Neuron (in vitro differentiated cells): ENCODE results near the gene CENPQ.

ENCODE experiments used
- H2AFZ ChIP-seq: one replicate; pipeline ENCODE4 v1.6.1; 2013; ENCODE audit warnings: low read depth, mild to moderate bottlenecking, inconsistent platforms, low read length, moderate library complexity
- H3K27me3 ChIP-seq: one replicate; pipeline ENCODE4 v1.6.1; 2013; ENCODE audit warnings: low read length; ENCODE audit not compliant: insufficient read depth
- H3K36me3 ChIP-seq: one replicate; pipeline ENCODE4 v1.6.1; 2013; ENCODE audit warnings: low read length; ENCODE audit not compliant: insufficient read depth
- H3K4me1 ChIP-seq: one replicate; pipeline ENCODE4 v1.6.1; 2013; ENCODE audit warnings: low read length; ENCODE audit not compliant: insufficient read depth
- H3K4me3 ChIP-seq: 2 replicates; pipeline ENCODE4 v1.5.1; 2013; ENCODE audit warnings: mild to moderate bottlenecking, low read length, moderate library complexity
- H3K9me3 ChIP-seq: one replicate; pipeline ENCODE4 v1.6.1; 2013; ENCODE audit warnings: low read length

Gene CENPQ

GRCh38 chr6:49531774-49532569 lies 68.8 kb downstream of the CENPQ start:
- Histone ChIP-seq H3K27me3 (no peaks in the 10 kb centered on the region), H3K4me3 (no peak overlapping the region), H3K36me3 (no peaks in the 10 kb centered on the region), H2AFZ (no peak overlapping the region), H3K9me3 (no peaks in the 10 kb centered on the region), H3K4me1 (no peaks in the 10 kb centered on the region)

GRCh38 chr6:49535795-49536194 lies 72.6 kb downstream of the CENPQ start:
- H3K36me3 ChIP-seq = no peaks in the 10 kb centered on the region
- H3K4me1 ChIP-seq = no peaks in the 10 kb centered on the region
- H3K9me3 ChIP-seq = no peaks in the 10 kb centered on the region
- H2AFZ ChIP-seq = no peak overlapping the region
- H3K27me3 ChIP-seq = no peaks in the 10 kb centered on the region
- H3K4me3 ChIP-seq = no peak overlapping the region

GRCh38 chr6:49539102-49539501 lies 75.9 kb downstream of the CENPQ start:
- Histone ChIP-seq H3K27me3 (no peaks in the 10 kb centered on the region), H2AFZ (no peak overlapping the region), H3K9me3 (no peaks in the 10 kb centered on the region), H3K4me3 (no peak overlapping the region), H3K36me3 (no peaks in the 10 kb centered on the region), H3K4me1 (no peaks in the 10 kb centered on the region)

- Histone ChIP-seq H3K9me3 (no peaks in the 10 kb centered on the region), H3K36me3 (no peaks in the 10 kb centered on the region)
Measured at GRCh38 chr6:49540614-49541013, 77.4 kb downstream of the CENPQ start.

GRCh38 chr6:49541210-49541724 lies 78.1 kb downstream of the CENPQ start:
- no peak overlapping the region for H2AFZ ChIP-seq

More at GRCh38 chr6:49540614-49541013, 77.4 kb downstream of the CENPQ start:
- Histone ChIP-seq H2AFZ (no peak overlapping the region), H3K4me3 (no peak overlapping the region), H3K27me3 (no peaks in the 10 kb centered on the region), H3K4me1 (no peaks in the 10 kb centered on the region)

GRCh38 chr6:49541936-49542335 lies 78.8 kb downstream of the CENPQ start:
- Histone ChIP-seq H3K27me3 (no peaks in the 10 kb centered on the region), H3K36me3 (no peaks in the 10 kb centered on the region), H3K9me3 (no peaks in the 10 kb centered on the region), H2AFZ (no peak overlapping the region), H3K4me3 (no peak overlapping the region), H3K4me1 (no peaks in the 10 kb centered on the region)

More at GRCh38 chr6:49541210-49541724, 78.1 kb downstream of the CENPQ start:
- H3K4me3 ChIP-seq = no peak overlapping the region
- no peaks in the 10 kb centered on the region for H3K27me3 ChIP-seq
- no peaks in the 10 kb centered on the region for H3K9me3 ChIP-seq
- no peaks in the 10 kb centered on the region for H3K4me1 ChIP-seq
- no peaks in the 10 kb centered on the region for H3K36me3 ChIP-seq
